ENCODE results near the gene LCN1.
"Not testable (repeated sequence)": the region's sequence is repeated elsewhere in the genome, so short reads cannot be mapped to it uniquely, and the experiment has no call there.

The LCN1 gene

GRCh38 chr9:135544981-135545635 lies 23.9 kb downstream of the LCN1 start:
- no peaks in the 10 kb centered on the region for H3K9me2 ChIP-seq (replicated peaks; ENCODE audit: control insufficient read depth, low read length)
- no peak overlapping the region for H3K4me2 ChIP-seq (ENCODE audit: low read length)
- no peaks in the 10 kb centered on the region for H3K27me3 ChIP-seq (ENCODE audit: control insufficient read depth, low read length)
- no peak for TF ChIP-seq EZH2phosphoT487 (IDR thresholded peaks at IDR 0.05; ENCODE audit: borderline replicate concordance, low read length)
- no peaks in the 10 kb centered on the region for H4K20me1 ChIP-seq (ENCODE audit: control insufficient read depth, insufficient read depth, low read depth, low read length)
- no peaks in the 10 kb centered on the region for H3F3A ChIP-seq (ENCODE audit: control insufficient read depth, insufficient read depth)
- no peaks in the 10 kb centered on the region for H3K79me2 ChIP-seq (ENCODE audit: control insufficient read depth, low read length)
- H3K4me3 ChIP-seq (ENCODE audit: low read length), result no peak overlapping the region
- no peak overlapping the region for H3K27ac ChIP-seq (ENCODE audit: low read depth, low read length)
- H3K9me3 ChIP-seq (ENCODE audit: control insufficient read depth, insufficient read depth, low read length), result no peaks in the 10 kb centered on the region
- H3K4me1 ChIP-seq (ENCODE audit: control insufficient read depth, low read length), result no peaks in the 10 kb centered on the region
- no peaks in the 10 kb centered on the region for H3K36me3 ChIP-seq (ENCODE audit: control insufficient read depth, low read length)

GRCh38 chr9:135545646-135546176 lies 24.5 kb downstream of the LCN1 start, which contains the start of gene OBP2A:
Gene OBP2A (plus strand): TSS chr9:135546126. CDS start chr9:135546181, 55 bp downstream.
- H4K20me1 ChIP-seq (ENCODE audit: control insufficient read depth, insufficient read depth, low read depth, low read length); H3K79me2 ChIP-seq (ENCODE audit: control insufficient read depth, low read length); H3K9me2 ChIP-seq (replicated peaks; ENCODE audit: control insufficient read depth, low read length): not testable (repeated sequence)

GRCh38 chr9:135546792-135547617 lies 25.8 kb downstream of the LCN1 start:
- not testable (repeated sequence) for H3K27ac ChIP-seq (ENCODE audit: low read depth, low read length); H3K4me2 ChIP-seq (ENCODE audit: low read length); H3K9me3 ChIP-seq (ENCODE audit: control insufficient read depth, insufficient read depth, low read length); H3K4me3 ChIP-seq (ENCODE audit: low read length); H3K9me2 ChIP-seq (replicated peaks; ENCODE audit: control insufficient read depth, low read length); H3K27me3 ChIP-seq (ENCODE audit: control insufficient read depth, low read length); H3K4me1 ChIP-seq (ENCODE audit: control insufficient read depth, low read length); H3F3A ChIP-seq (ENCODE audit: control insufficient read depth, insufficient read depth); H4K20me1 ChIP-seq (ENCODE audit: control insufficient read depth, insufficient read depth, low read depth, low read length); H3K36me3 ChIP-seq (ENCODE audit: control insufficient read depth, low read length); H3K79me2 ChIP-seq (ENCODE audit: control insufficient read depth, low read length)

More at GRCh38 chr9:135545646-135546176, 24.5 kb downstream of the LCN1 start, which contains the start of gene OBP2A:
- not testable (repeated sequence) for H3K36me3 ChIP-seq (ENCODE audit: control insufficient read depth, low read length); H3F3A ChIP-seq (ENCODE audit: control insufficient read depth, insufficient read depth); H3K27me3 ChIP-seq (ENCODE audit: control insufficient read depth, low read length); H3K9me3 ChIP-seq (ENCODE audit: control insufficient read depth, insufficient read depth, low read length); H3K4me2 ChIP-seq (ENCODE audit: low read length); H3K27ac ChIP-seq (ENCODE audit: low read depth, low read length); H3K4me3 ChIP-seq (ENCODE audit: low read length); H3K4me1 ChIP-seq (ENCODE audit: control insufficient read depth, low read length)

GRCh38 chr9:135547756-135548736 lies 26.8 kb downstream of the LCN1 start:
- Histone ChIP-seq H3K27me3 (ENCODE audit: control insufficient read depth, low read length) (no peaks in the 10 kb centered on the region), H3F3A (ENCODE audit: control insufficient read depth, insufficient read depth) (no peaks in the 10 kb centered on the region), H4K20me1 (ENCODE audit: control insufficient read depth, insufficient read depth, low read depth, low read length) (no peaks in the 10 kb centered on the region), H3K9me3 (ENCODE audit: control insufficient read depth, insufficient read depth, low read length) (no peaks in the 10 kb centered on the region), H3K36me3 (ENCODE audit: control insufficient read depth, low read length) (no peaks in the 10 kb centered on the region), H3K27ac (ENCODE audit: low read depth, low read length) (no peak overlapping the region), H3K4me2 (ENCODE audit: low read length) (no peak overlapping the region), H3K9me2 (replicated peaks; ENCODE audit: control insufficient read depth, low read length) (no peaks in the 10 kb centered on the region), H3K4me1 (ENCODE audit: control insufficient read depth, low read length) (no peaks in the 10 kb centered on the region), H3K79me2 (ENCODE audit: control insufficient read depth, low read length) (no peaks in the 10 kb centered on the region), H3K4me3 (ENCODE audit: low read length) (no peak overlapping the region)
- TF ChIP-seq EZH2phosphoT487 (IDR thresholded peaks at IDR 0.05; ENCODE audit: borderline replicate concordance, low read length), result no peak
- TF ChIP-seq CTCF (IDR thresholded peaks at IDR 0.05; ENCODE audit: low read depth, low read length, poor library complexity, severe bottlenecking), result no peak

- H3K36me3 ChIP-seq (ENCODE audit: control insufficient read depth, low read length); H4K20me1 ChIP-seq (ENCODE audit: control insufficient read depth, insufficient read depth, low read depth, low read length); H3K9me2 ChIP-seq (replicated peaks; ENCODE audit: control insufficient read depth, low read length); H3K27me3 ChIP-seq (ENCODE audit: control insufficient read depth, low read length); H3K9me3 ChIP-seq (ENCODE audit: control insufficient read depth, insufficient read depth, low read length); H3K79me2 ChIP-seq (ENCODE audit: control insufficient read depth, low read length); H3K27ac ChIP-seq (ENCODE audit: low read depth, low read length); H3K4me3 ChIP-seq (ENCODE audit: low read length); H3F3A ChIP-seq (ENCODE audit: control insufficient read depth, insufficient read depth); H3K4me2 ChIP-seq (ENCODE audit: low read length); H3K4me1 ChIP-seq (ENCODE audit: control insufficient read depth, low read length): not testable (repeated sequence)
Measured at GRCh38 chr9:135549478-135550343, 28.5 kb downstream of the LCN1 start.

Measured in DOHH2 (cell line).